ENCODE data around the gene CORO7.

The CORO7 gene

DNA sequence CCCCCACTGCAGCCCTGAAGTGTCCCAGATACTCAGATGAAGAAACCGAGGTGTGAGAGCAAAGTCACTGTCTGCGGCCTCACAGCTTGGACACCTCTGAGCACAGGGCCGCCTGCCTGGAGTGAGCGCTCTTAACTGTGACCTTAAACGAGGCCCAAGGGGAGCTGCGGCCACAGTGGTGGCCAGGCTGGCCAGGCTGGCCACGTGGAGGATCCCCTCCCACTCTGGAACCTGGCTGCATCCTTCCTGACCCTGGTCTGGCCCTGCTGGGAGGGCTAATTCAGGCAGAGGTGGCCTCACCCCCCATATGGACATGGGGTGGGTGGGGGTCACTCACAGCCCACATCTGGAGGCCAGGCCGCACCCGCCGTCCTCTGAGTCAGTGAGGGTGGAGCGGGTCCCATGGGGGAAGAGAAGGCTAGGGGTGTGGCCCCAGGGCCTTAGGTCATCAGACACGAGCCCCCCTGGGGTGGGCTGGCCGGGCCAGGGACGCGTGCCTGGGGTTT is 38.2 kb downstream of the CORO7 start:
- Histone ChIP-seq H2BK12ac (ENCODE audit: low read length in 2 of 2) (no peak overlapping the region), H3K9ac (ENCODE audit: low read length) (peak overlapping the region; percentile 68), H4K91ac (ENCODE audit: low read length) (no peak overlapping the region), H3K4me2 (ENCODE audit: low read length, poor library complexity, severe bottlenecking) (no peak overlapping the region), H4K8ac (ENCODE audit: low read length) (no peak overlapping the region), H3K18ac (ENCODE audit: low read depth in 1 of 2, low read length in 2 of 2) (no peak overlapping the region), H2BK120ac (ENCODE audit: low read depth, low read length) (no peak overlapping the region), H2AFZ (ENCODE audit: low read depth, low read length) (no peak overlapping the region), H3K4me1 (ENCODE audit: control insufficient read depth, insufficient read depth, low read depth, low read length) (peaks cover 83% of the 10 kb centered on the region), H3K4me3 (ENCODE audit: insufficient read depth in 1 of 2, low read depth in 1 of 2, low read length in 2 of 2) (peak overlapping the region in 1 of 2 experiments; percentile 55), H3K4ac (ENCODE audit: low read depth in 1 of 2, low read length in 2 of 2) (no peak overlapping the region), H2AK5ac (ENCODE audit: low read length, severe bottlenecking) (no peak overlapping the region), H3K27me3 (ENCODE audit: control insufficient read depth in 1 of 2, insufficient read depth in 1 of 2, low read length in 2 of 2) (no peaks in the 10 kb centered on the region), H3K14ac (ENCODE audit: low read length in 2 of 2) (no peak overlapping the region), H2BK5ac (ENCODE audit: low read depth, low read length, poor library complexity, severe bottlenecking) (no peak overlapping the region), H3K79me1 (replicated peaks; ENCODE audit: low read length, poor library complexity, severe bottlenecking) (peaks cover 33% of the 10 kb centered on the region), H3K36me3 (ENCODE audit: control insufficient read depth in 1 of 2, insufficient read depth in 2 of 2, low read depth in 1 of 2, low read length in 2 of 2) (peaks cover 50 to 66% of the 10 kb centered on the region in 2 experiments), H3K23ac (ENCODE audit: low read length in 2 of 2) (no peak overlapping the region), H3K9me3 (ENCODE audit: control insufficient read depth, low read length) (no peaks in the 10 kb centered on the region), H3K27ac (ENCODE audit: low read length, poor library complexity, severe bottlenecking) (no peak overlapping the region), H2BK15ac (ENCODE audit: low read depth, poor library complexity, severe bottlenecking) (no peak overlapping the region)
- 57% methylated on average over 15 of the region's 15 CpGs for WGBS
- DNase-seq: no peak

GRCh38 chr16:4377573-4378154 is 38.7 kb downstream of the CORO7 start:
- peak overlapping the region in 1 of 2 experiments; percentile 22 for H2BK12ac ChIP-seq (ENCODE audit: low read length in 2 of 2)

DNA sequence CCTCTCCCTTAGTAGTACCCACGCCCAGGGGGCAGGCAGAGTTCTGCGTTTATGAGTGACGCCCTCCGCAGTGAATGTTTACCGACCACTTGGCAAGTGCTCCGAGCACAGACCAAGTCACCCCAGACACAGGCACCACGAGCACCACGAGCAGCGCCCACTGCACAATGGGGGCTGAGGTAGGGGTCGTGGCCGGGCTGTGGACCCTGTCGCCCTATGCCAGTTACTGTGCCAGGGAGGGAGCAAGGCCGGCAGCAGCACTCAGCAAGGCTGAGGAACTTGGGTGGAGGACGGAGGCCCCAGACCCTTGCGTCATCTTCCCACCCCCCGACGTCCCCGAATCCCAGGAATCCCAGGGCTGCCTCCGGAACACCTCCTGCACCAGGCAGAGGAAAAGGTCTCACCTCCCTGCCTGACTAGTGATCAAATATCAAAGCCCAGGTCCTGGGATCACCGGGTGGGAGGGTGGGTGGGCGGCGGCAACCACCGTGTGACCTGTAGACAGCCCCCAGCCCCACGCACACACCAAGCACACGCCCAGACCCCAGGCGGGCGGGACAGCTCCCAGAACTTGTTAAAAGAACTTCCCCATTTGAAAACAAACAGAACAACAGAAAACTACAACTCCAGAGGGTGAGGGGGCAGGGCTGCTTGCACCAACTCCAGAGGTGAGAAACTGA is 39.4 kb downstream of the CORO7 start:
- Histone ChIP-seq H3K14ac (ENCODE audit: low read length in 2 of 2) (peak overlapping the region in 1 of 2 experiments; percentile 68), H3K27ac (ENCODE audit: low read length, poor library complexity, severe bottlenecking) (no peak overlapping the region), H3K79me1 (replicated peaks; ENCODE audit: low read length, poor library complexity, severe bottlenecking) (peaks cover 26% of the 10 kb centered on the region), H2AK5ac (ENCODE audit: low read length, severe bottlenecking) (peak overlapping the region; percentile 61), H2BK15ac (ENCODE audit: low read depth, poor library complexity, severe bottlenecking) (no peak overlapping the region), H3K9ac (ENCODE audit: low read length) (peak overlapping the region; percentile 86), H4K91ac (ENCODE audit: low read length) (peak overlapping the region; percentile 46), H2BK120ac (ENCODE audit: low read depth, low read length) (no peak overlapping the region), H2AFZ (ENCODE audit: low read depth, low read length) (no peak overlapping the region), H3K23ac (ENCODE audit: low read length in 2 of 2) (no peak overlapping the region), H2BK5ac (ENCODE audit: low read depth, low read length, poor library complexity, severe bottlenecking) (no peak overlapping the region), H3K36me3 (ENCODE audit: control insufficient read depth in 1 of 2, insufficient read depth in 2 of 2, low read depth in 1 of 2, low read length in 2 of 2) (peaks cover 39 to 54% of the 10 kb centered on the region in 2 experiments), H3K4me1 (ENCODE audit: control insufficient read depth, insufficient read depth, low read depth, low read length) (peaks cover 90% of the 10 kb centered on the region), H3K27me3 (ENCODE audit: control insufficient read depth in 1 of 2, insufficient read depth in 1 of 2, low read length in 2 of 2) (no peaks in the 10 kb centered on the region), H3K18ac (ENCODE audit: low read depth in 1 of 2, low read length in 2 of 2) (peak overlapping the region in 1 of 2 experiments; percentile 6), H3K4me3 (ENCODE audit: insufficient read depth in 1 of 2, low read depth in 1 of 2, low read length in 2 of 2) (peak overlapping the region in 1 of 2 experiments; percentile 70), H2BK12ac (ENCODE audit: low read length in 2 of 2) (peak overlapping the region in 1 of 2 experiments; percentile 51), H3K4ac (ENCODE audit: low read depth in 1 of 2, low read length in 2 of 2) (peak overlapping the region in 1 of 2 experiments; percentile 73), H3K9me3 (ENCODE audit: control insufficient read depth, low read length) (no peaks in the 10 kb centered on the region), H4K8ac (ENCODE audit: low read length) (peak overlapping the region; percentile 73), H3K4me2 (ENCODE audit: low read length, poor library complexity, severe bottlenecking) (no peak overlapping the region)
- 60% methylated on average over 27 of the region's 27 CpGs for WGBS
- no peak for DNase-seq

More at GRCh38 chr16:4377573-4378154, 38.7 kb downstream of the CORO7 start:
- H2AFZ ChIP-seq (ENCODE audit: low read depth, low read length): no peak overlapping the region
- no peak overlapping the region for H3K14ac ChIP-seq (ENCODE audit: low read length in 2 of 2)
- no peak overlapping the region for H2BK5ac ChIP-seq (ENCODE audit: low read depth, low read length, poor library complexity, severe bottlenecking)
- peak overlapping the region; percentile 68 for H3K9ac ChIP-seq (ENCODE audit: low read length)
- peaks cover 45 to 61% of the 10 kb centered on the region in 2 experiments for H3K36me3 ChIP-seq (ENCODE audit: control insufficient read depth in 1 of 2, insufficient read depth in 2 of 2, low read depth in 1 of 2, low read length in 2 of 2)
- H3K4me3 ChIP-seq (ENCODE audit: insufficient read depth in 1 of 2, low read depth in 1 of 2, low read length in 2 of 2): peak overlapping the region in 1 of 2 experiments; percentile 55
- no peaks in the 10 kb centered on the region for H3K27me3 ChIP-seq (ENCODE audit: control insufficient read depth in 1 of 2, insufficient read depth in 1 of 2, low read length in 2 of 2)
- H2BK120ac ChIP-seq (ENCODE audit: low read depth, low read length): no peak overlapping the region
- peaks cover 32% of the 10 kb centered on the region for H3K79me1 ChIP-seq (replicated peaks; ENCODE audit: low read length, poor library complexity, severe bottlenecking)
- no peak overlapping the region for H4K91ac ChIP-seq (ENCODE audit: low read length)
- H3K4me2 ChIP-seq (ENCODE audit: low read length, poor library complexity, severe bottlenecking): no peak overlapping the region
- no peak overlapping the region for H3K18ac ChIP-seq (ENCODE audit: low read depth in 1 of 2, low read length in 2 of 2)
- H2AK5ac ChIP-seq (ENCODE audit: low read length, severe bottlenecking): no peak overlapping the region
- no peaks in the 10 kb centered on the region for H3K9me3 ChIP-seq (ENCODE audit: control insufficient read depth, low read length)
- no peak for DNase-seq
- H3K23ac ChIP-seq (ENCODE audit: low read length in 2 of 2): peak overlapping the region in 1 of 2 experiments; percentile 11
- no peak overlapping the region for H3K27ac ChIP-seq (ENCODE audit: low read length, poor library complexity, severe bottlenecking)
- 81% methylated on average over 12 of the region's 12 CpGs for WGBS
- H4K8ac ChIP-seq (ENCODE audit: low read length): no peak overlapping the region
- H3K4me1 ChIP-seq (ENCODE audit: control insufficient read depth, insufficient read depth, low read depth, low read length): peaks cover 88% of the 10 kb centered on the region
- H2BK15ac ChIP-seq (ENCODE audit: low read depth, poor library complexity, severe bottlenecking): no peak overlapping the region
- H3K4ac ChIP-seq (ENCODE audit: low read depth in 1 of 2, low read length in 2 of 2): no peak overlapping the region

Measured in mesenchymal stem cell (in vitro differentiated cells and primary cell).